Measurements from ENCODE around the gene ZFP64. TPM values are rescaled to one million over a fixed set of nuclear protein-coding genes. Genes with fewer than 3 reads are reported as not detected.
"Not testable (repeated sequence)": the region's sequence is repeated elsewhere in the genome, so short reads cannot be mapped to it uniquely, and the experiment has no call there.

The ZFP64 gene
- total RNA-seq, 2 experiments from 2014 or later = 10.0 to 16.7 TPM

GRCh38 chr20:52139986-52140385 is 51.6 kb downstream of the ZFP64 start:
- no TSS peak for BruUV-seq (replicated peaks)
- DNase-seq (ENCODE audit: low spot score) = no peak
- Histone ChIP-seq H3K4me1 (ENCODE audit: insufficient read depth, low read length, poor library complexity, severe bottlenecking) (no peaks in the 10 kb centered on the region), H3K27ac (ENCODE audit: low read depth, low read length, poor library complexity, severe bottlenecking) (no peak overlapping the region), H3K4me3 (ENCODE audit: low read depth, low read length, poor library complexity, severe bottlenecking) (no peak overlapping the region), H2AFZ (ENCODE audit: low read length) (no peak overlapping the region), H4K20me1 (ENCODE audit: insufficient read depth, low read length) (no peaks in the 10 kb centered on the region), H3K9me3 (ENCODE audit: low read length) (no peaks in the 10 kb centered on the region), H3K36me3 (ENCODE audit: insufficient read depth, low read length) (no peaks in the 10 kb centered on the region), H3K79me2 (ENCODE audit: insufficient read depth, low read depth, low read length) (no peaks in the 10 kb centered on the region), H3K4me2 (ENCODE audit: low read length) (no peak overlapping the region), H3K9me2 (ENCODE audit: insufficient read depth, low read length) (no peaks in the 10 kb centered on the region)
- POLR2A ChIA-PET = no interaction called here
- intact Hi-C loops (cut with micrococcal nuclease; ENCODE audit: unreplicated experiment) = no loop called here
- CTCF ChIA-PET (ENCODE audit: unreplicated experiment) = no interaction called here
- TF ChIP-seq CTCF (conservative IDR thresholded peaks at IDR 0.05; ENCODE audit: low read length) = no peak
- no peak for TF ChIP-seq EZH2phosphoT487 (IDR thresholded peaks at IDR 0.05; ENCODE audit: borderline replicate concordance, low read depth, low read length)

DNA sequence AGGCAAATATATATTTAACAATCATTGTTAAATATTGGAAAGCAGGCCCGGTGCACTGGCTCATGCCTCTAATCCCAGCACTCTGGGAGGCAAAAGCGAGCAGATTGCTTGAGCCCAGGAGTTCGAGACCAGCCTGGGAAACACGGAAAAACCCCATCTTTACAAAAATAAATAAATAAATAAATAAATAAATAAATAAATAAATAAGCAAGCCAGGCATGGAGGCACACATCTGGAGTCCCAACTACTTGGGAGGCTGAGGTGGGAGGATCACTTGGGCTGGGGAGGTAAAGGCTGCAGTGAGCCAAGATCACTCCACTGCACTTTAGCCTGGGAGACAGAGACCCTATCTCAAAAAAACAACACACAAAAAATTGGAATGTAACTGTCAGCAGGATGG is 53.7 kb downstream of the ZFP64 start:
- H3K36me3 ChIP-seq (ENCODE audit: insufficient read depth, low read length) = no peaks in the 10 kb centered on the region
- POLR2A ChIA-PET = no interaction called here
- intact Hi-C loops (cut with micrococcal nuclease; ENCODE audit: unreplicated experiment) = no loop called here
- no peak overlapping the region for H3K27ac ChIP-seq (ENCODE audit: low read depth, low read length, poor library complexity, severe bottlenecking)
- no peak overlapping the region for H3K4me3 ChIP-seq (ENCODE audit: low read depth, low read length, poor library complexity, severe bottlenecking)
- no peak overlapping the region for H3K4me2 ChIP-seq (ENCODE audit: low read length)
- CTCF ChIA-PET (ENCODE audit: unreplicated experiment) = no interaction called here
- BruUV-seq (replicated peaks) = no TSS peak
- no peak for TF ChIP-seq CTCF (conservative IDR thresholded peaks at IDR 0.05; ENCODE audit: low read length)
- no peak for TF ChIP-seq EZH2phosphoT487 (IDR thresholded peaks at IDR 0.05; ENCODE audit: borderline replicate concordance, low read depth, low read length)
- no peak overlapping the region for H2AFZ ChIP-seq (ENCODE audit: low read length)
- no peaks in the 10 kb centered on the region for H4K20me1 ChIP-seq (ENCODE audit: insufficient read depth, low read length)
- H3K4me1 ChIP-seq (ENCODE audit: insufficient read depth, low read length, poor library complexity, severe bottlenecking) = no peaks in the 10 kb centered on the region
- no peaks in the 10 kb centered on the region for H3K9me2 ChIP-seq (ENCODE audit: insufficient read depth, low read length)
- H3K9me3 ChIP-seq (ENCODE audit: low read length) = no peaks in the 10 kb centered on the region
- no peaks in the 10 kb centered on the region for H3K79me2 ChIP-seq (ENCODE audit: insufficient read depth, low read depth, low read length)
- DNase-seq (ENCODE audit: low spot score) = no peak

DNA sequence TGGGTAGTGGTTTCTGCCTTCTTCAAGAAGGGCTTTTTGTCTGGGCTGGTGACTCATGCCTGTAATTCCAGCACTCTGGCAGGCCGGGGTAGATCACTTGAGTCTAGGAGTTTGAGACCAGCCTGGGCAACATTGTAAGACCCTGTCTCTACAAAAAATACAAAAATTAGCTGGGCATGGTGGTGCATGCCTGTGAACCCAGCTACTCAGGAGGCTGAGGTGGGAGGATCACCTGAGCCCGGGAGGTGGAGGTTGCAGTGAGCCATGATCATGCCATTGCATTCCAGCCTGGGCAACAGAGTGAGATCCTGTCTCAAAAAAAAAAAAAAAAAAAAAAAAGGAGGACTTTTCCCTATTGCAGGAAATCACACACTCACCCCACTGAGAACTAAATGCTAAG is 57.9 kb downstream of the ZFP64 start:
- H3K4me1 ChIP-seq (ENCODE audit: insufficient read depth, low read length, poor library complexity, severe bottlenecking); H3K9me2 ChIP-seq (ENCODE audit: insufficient read depth, low read length); H2AFZ ChIP-seq (ENCODE audit: low read length); H3K4me2 ChIP-seq (ENCODE audit: low read length); H3K27ac ChIP-seq (ENCODE audit: low read depth, low read length, poor library complexity, severe bottlenecking); CTCF ChIA-PET (ENCODE audit: unreplicated experiment); DNase-seq (ENCODE audit: low spot score); intact Hi-C loops (cut with micrococcal nuclease; ENCODE audit: unreplicated experiment); H3K9me3 ChIP-seq (ENCODE audit: low read length); H3K36me3 ChIP-seq (ENCODE audit: insufficient read depth, low read length); H3K4me3 ChIP-seq (ENCODE audit: low read depth, low read length, poor library complexity, severe bottlenecking); BruUV-seq (replicated peaks); H3K79me2 ChIP-seq (ENCODE audit: insufficient read depth, low read depth, low read length); H4K20me1 ChIP-seq (ENCODE audit: insufficient read depth, low read length): not testable (repeated sequence)
- POLR2A ChIA-PET = interaction anchor here (0.7 kb wide), 1 partner anchor 60 kb away, joined by 8 read pairs; no protein-coding TSS in a partner anchor

Data from OCI-LY7 (cell line).